ENCODE data around the gene ZC3H12D.

Gene ZC3H12D

GRCh38 chr6:149422581-149422980, 62.2 kb downstream of the ZC3H12D start:
- TF ChIP-seq CTCF (conservative IDR thresholded peaks at IDR 0.05; ENCODE audit: low read depth, low read length): no peak
- H3K36me3 ChIP-seq (ENCODE audit: insufficient read depth): no peaks in the 10 kb centered on the region
- no peaks in the 10 kb centered on the region for H3K27me3 ChIP-seq (ENCODE audit: insufficient read depth, low read depth)
- peaks cover 13% of the 10 kb centered on the region for H3K4me1 ChIP-seq (ENCODE audit: low read depth, poor library complexity, severe bottlenecking)
- no peaks in the 10 kb centered on the region for H3K79me2 ChIP-seq (ENCODE audit: insufficient read depth, low read depth)
- no peaks in the 10 kb centered on the region for H4K20me1 ChIP-seq (ENCODE audit: insufficient read depth)
- H3K27ac ChIP-seq: no peak overlapping the region
- H2AFZ ChIP-seq (ENCODE audit: low read depth): no peak overlapping the region
- no peak overlapping the region for H3K4me2 ChIP-seq
- no peak overlapping the region for H3K9ac ChIP-seq
- H3K4me3 ChIP-seq (IDR thresholded peaks at IDR 0.05; ENCODE audit: insufficient read depth, low read depth, low read length): no peak overlapping the region

- no peaks in the 10 kb centered on the region for H3K36me3 ChIP-seq (ENCODE audit: insufficient read depth)
- H3K9ac ChIP-seq: no peak overlapping the region
- H3K27ac ChIP-seq: no peak overlapping the region
- H3K4me2 ChIP-seq: no peak overlapping the region
- H2AFZ ChIP-seq (ENCODE audit: low read depth): no peak overlapping the region
- H3K4me3 ChIP-seq (IDR thresholded peaks at IDR 0.05; ENCODE audit: insufficient read depth, low read depth, low read length): no peak overlapping the region
- TF ChIP-seq CTCF (conservative IDR thresholded peaks at IDR 0.05; ENCODE audit: low read depth, low read length): no peak
- no peaks in the 10 kb centered on the region for H3K27me3 ChIP-seq (ENCODE audit: insufficient read depth, low read depth)
- no peaks in the 10 kb centered on the region for H4K20me1 ChIP-seq (ENCODE audit: insufficient read depth)
- H3K4me1 ChIP-seq (ENCODE audit: low read depth, poor library complexity, severe bottlenecking): peaks cover 13% of the 10 kb centered on the region
- no peaks in the 10 kb centered on the region for H3K79me2 ChIP-seq (ENCODE audit: insufficient read depth, low read depth)
These were observed 63.7 kb downstream of the ZC3H12D start for GRCh38 chr6:149421132-149421531.

GRCh38 chr6:149419696-149420404, 65.0 kb downstream of the ZC3H12D start:
- Histone ChIP-seq H3K27ac (no peak overlapping the region), H3K4me3 (IDR thresholded peaks at IDR 0.05; ENCODE audit: insufficient read depth, low read depth, low read length) (no peak overlapping the region), H2AFZ (ENCODE audit: low read depth) (no peak overlapping the region), H3K27me3 (ENCODE audit: insufficient read depth, low read depth) (no peaks in the 10 kb centered on the region), H3K36me3 (ENCODE audit: insufficient read depth) (no peaks in the 10 kb centered on the region), H3K79me2 (ENCODE audit: insufficient read depth, low read depth) (no peaks in the 10 kb centered on the region), H4K20me1 (ENCODE audit: insufficient read depth) (no peaks in the 10 kb centered on the region), H3K4me2 (no peak overlapping the region), H3K4me1 (ENCODE audit: low read depth, poor library complexity, severe bottlenecking) (peaks cover 13% of the 10 kb centered on the region), H3K9ac (no peak overlapping the region)
- no peak for TF ChIP-seq CTCF (conservative IDR thresholded peaks at IDR 0.05; ENCODE audit: low read depth, low read length)

- Histone ChIP-seq H3K27me3 (ENCODE audit: insufficient read depth, low read depth) (no peaks in the 10 kb centered on the region), H4K20me1 (ENCODE audit: insufficient read depth) (no peaks in the 10 kb centered on the region), H3K9ac (no peak overlapping the region), H3K79me2 (ENCODE audit: insufficient read depth, low read depth) (no peaks in the 10 kb centered on the region), H3K4me1 (ENCODE audit: low read depth, poor library complexity, severe bottlenecking) (no peaks in the 10 kb centered on the region), H3K27ac (no peak overlapping the region), H3K4me2 (no peak overlapping the region), H2AFZ (ENCODE audit: low read depth) (no peak overlapping the region), H3K4me3 (IDR thresholded peaks at IDR 0.05; ENCODE audit: insufficient read depth, low read depth, low read length) (no peak overlapping the region), H3K36me3 (ENCODE audit: insufficient read depth) (no peaks in the 10 kb centered on the region)
- no peak for TF ChIP-seq CTCF (conservative IDR thresholded peaks at IDR 0.05; ENCODE audit: low read depth, low read length)
These were observed 70.0 kb downstream of the ZC3H12D start for GRCh38 chr6:149414821-149415220.

Data from KMS-11 (cell line).